ENCODE data around the gene PLPP3.
A peak's percentile ranks its signal among the peaks of the same experiment; 100 is the strongest.

PLPP3 gene

GRCh38 chr1:56576880-56577405, 2.4 kb downstream of the PLPP3 start:
- peak in 9 of 58 donors; percentile 8 to 39 (median 20) for DNase-seq

GRCh38 chr1:56575865-56576264, 3.5 kb downstream of the PLPP3 start:
- DNase-seq: no peak

- no peak for DNase-seq
Measured at GRCh38 chr1:56574794-56575193, 4.6 kb downstream of the PLPP3 start.

- DNase-seq: peak in 1 of 58 donors; percentile 35
Measured at GRCh38 chr1:56573311-56573710, 6.1 kb downstream of the PLPP3 start.

- DNase-seq: no peak
Measured at GRCh38 chr1:56572334-56573050, 6.9 kb downstream of the PLPP3 start.

DNA sequence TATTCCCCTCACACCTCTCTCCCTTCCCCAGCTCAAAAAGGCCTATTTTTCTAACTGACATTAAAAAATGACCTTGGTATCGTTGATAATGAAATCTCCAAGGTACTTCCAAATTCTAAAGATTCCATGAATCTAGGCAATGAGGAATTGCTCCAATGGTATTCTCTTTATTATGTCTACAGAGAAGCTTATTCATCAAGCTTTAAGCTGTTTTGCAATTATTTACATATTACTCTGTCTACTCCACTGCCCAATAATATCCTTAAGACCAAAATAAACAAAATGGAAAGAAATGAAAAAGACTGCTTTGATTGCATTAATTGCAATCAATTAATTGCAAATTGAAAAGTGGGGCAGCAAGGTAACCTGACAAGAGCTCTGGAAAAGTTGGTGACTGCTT, 7.9 kb downstream of the PLPP3 start:
- DNase-seq: no peak

- DNase-seq: no peak
Measured at GRCh38 chr1:56570924-56571372, 8.4 kb downstream of the PLPP3 start.

DNA sequence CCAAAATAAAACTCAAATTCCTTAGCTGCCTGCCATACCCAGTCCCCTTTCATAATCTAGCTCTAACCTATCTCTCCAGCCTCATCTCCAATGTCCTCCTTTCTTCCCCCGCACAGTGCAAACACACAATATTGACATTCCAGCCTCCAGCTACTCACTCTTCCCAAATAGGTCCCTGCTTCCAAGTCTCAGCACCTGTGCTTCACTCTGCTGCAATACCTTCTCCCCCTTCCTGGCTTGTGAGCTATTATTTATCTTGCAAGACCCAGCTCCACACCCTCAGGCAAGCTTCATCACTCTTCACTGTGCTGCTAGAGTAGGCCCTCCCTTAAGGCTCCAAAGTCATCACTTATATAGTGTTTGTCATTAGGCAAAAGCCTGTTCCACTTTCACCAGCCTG, 9.7 kb downstream of the PLPP3 start:
- DNase-seq: no peak

- no peak for DNase-seq
Measured at GRCh38 chr1:56566994-56567393, 12.4 kb downstream of the PLPP3 start.

DNA sequence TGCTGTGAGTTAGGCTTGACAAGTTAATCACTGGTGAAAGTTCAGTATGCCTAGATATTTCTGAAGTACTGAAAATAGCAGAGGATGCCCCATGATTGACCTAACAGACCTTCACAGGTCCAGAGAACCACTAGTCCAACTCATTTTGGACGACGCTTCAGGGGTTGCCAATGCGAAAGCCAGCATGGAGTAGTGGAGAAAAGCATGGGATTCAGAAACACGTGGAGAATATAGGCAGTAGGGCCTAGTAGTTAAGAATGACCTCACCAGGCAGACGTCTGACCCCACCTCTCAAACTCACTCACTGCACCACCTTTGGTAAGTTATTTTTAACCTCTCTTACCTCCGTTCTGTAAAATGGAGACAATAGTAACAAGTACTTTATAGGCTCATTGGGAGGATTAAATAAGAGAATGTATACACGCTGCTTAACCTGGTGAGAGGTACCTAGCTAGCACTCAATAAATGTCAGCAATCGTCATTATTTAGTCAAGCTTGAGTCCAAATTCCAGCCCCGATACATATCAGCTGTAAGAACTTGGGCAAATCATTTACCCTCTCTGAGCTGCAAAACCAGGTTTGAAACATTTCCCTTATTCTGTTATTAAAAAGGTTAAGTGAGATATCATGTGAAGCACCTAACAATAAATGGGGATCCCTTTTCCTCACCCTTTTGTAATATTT, 13.2 kb downstream of the PLPP3 start:
- no peak for DNase-seq

DNA sequence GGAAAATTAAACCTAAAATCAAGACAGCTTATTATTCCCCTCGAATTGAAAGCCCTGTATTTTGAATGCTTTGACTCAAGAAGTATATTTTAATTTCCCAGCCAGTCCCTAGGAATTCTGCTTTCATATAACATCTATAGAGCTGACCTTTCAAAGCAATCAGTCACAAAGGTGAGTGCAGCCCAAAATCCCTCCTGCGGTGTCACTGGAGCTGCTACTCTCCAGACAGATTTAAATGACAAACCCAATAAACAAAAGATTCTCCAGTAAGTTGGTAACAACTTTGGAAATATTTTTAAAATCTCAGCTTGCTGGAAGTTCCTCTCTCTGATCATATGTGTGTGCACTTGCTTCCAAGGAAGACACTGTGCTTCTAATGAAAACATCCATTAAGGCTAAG, 14.7 kb downstream of the PLPP3 start:
- no peak for DNase-seq

GRCh38 chr1:56563568-56563967, 15.8 kb downstream of the PLPP3 start:
- no peak for DNase-seq

DNA sequence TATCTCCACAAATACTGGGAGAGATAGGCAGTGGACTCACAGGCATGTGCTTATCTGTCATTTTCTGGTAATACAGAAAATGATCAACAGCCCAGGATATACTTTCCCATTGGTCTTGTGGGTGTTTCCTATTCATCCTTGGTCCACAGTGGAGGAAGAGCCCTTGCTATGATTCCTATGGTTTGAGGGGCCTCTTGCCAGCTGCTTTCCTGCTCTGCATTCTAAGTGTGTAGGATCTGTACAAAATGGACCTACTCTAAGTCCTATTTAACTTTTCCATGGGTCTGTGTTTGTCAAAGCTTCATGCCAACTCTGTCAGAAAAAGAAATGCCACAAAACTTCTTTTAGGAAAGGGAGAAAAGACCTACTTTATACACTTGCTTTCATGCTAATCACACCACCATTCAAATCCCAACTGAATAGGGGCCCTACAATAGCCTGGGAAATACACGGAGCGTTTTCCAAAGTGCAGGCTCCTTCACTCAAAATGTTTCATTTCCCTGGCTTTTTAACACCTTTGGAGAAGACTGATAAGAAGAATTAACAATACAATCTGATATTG, 16.4 kb downstream of the PLPP3 start:
- peak in 8 of 58 donors; percentile 22 to 69 (median 32) for DNase-seq

DNA sequence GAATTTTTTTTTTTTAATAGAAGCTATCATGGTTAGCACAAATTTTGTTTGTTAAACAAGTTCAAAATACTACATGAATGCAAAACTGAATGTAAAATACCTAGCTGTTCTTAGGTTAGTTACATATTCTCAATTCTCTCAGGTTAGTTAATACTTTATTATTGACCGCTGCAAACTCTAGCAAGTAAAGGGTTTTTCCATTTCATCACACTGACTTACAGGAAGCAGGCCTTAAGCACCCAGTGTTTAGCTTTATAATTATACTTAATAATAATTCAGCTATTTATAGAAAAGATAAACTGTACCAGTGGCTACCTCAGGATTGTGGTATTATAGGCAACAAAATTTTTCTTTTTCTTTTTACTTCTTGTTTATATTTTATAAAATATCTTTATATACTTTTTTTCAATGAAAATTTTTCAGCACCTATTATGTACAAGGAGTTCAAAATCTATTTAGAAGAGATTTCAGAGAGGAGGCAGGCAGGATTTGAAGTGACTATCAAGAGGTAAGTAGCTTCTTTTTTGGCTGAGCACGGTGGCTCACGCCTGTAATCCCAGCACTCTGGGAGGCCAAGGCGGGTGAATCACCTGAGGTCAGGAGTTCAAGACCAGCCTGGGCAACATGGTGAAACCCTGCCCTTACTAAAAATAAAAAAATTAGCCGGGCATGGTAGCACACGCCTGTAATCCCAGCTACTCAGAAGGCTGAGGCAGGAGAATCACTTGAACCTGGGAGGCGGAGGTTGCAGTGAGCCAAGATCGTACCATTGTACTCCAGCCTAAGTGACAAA, 17.9 kb downstream of the PLPP3 start:
- DNase-seq: no peak

GRCh38 chr1:56557746-56558145, 21.6 kb downstream of the PLPP3 start:
- peak in 48 of 58 donors; percentile 11 to 85 (median 53) for DNase-seq

- peak in 1 of 58 donors; percentile 34 for DNase-seq
Measured at GRCh38 chr1:56555448-56555847, 23.9 kb downstream of the PLPP3 start.

GRCh38 chr1:56553046-56553445, 26.3 kb downstream of the PLPP3 start:
- DNase-seq: no peak

GRCh38 chr1:56552349-56552748, 27.0 kb downstream of the PLPP3 start:
- DNase-seq: no peak

DNA sequence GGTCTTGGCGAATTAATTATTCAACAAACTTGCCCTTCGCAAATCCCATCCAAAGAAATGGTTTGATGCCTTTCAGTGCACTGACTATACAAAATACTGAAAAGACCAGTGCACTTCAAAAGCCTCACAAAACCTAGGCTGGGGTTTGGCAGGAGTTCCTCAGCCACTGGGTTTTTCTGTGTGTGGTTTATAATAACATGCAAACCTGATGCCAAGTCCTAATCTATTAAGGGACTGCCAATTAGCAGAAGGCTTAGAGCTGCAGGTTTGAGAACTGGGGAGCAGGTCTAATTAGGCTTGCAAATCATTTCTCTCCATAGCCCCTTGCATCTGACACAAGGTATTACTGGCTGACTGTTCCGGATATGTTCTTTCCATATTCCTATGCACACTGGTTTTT, 27.7 kb downstream of the PLPP3 start:
- peak in 39 of 58 donors; percentile 5 to 85 (median 45) for DNase-seq

DNA sequence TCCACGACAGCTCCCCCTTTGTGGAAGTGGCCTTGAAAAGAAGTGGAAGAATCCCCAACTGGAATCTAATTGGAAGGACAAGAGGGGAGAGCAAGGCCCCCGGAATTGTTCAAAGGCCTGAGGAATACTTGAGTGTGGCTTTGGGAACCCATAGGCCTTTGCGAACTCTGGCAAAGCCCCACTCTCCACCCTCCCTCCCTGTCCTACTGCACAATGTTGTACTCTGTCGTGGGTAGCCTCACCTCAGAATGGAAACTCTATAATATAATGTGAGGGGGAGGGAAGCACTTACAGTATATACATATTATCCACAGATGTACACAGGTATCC, 28.5 kb downstream of the PLPP3 start:
- peak in 3 of 58 donors; percentile 16 to 38 (median 26) for DNase-seq

DNA sequence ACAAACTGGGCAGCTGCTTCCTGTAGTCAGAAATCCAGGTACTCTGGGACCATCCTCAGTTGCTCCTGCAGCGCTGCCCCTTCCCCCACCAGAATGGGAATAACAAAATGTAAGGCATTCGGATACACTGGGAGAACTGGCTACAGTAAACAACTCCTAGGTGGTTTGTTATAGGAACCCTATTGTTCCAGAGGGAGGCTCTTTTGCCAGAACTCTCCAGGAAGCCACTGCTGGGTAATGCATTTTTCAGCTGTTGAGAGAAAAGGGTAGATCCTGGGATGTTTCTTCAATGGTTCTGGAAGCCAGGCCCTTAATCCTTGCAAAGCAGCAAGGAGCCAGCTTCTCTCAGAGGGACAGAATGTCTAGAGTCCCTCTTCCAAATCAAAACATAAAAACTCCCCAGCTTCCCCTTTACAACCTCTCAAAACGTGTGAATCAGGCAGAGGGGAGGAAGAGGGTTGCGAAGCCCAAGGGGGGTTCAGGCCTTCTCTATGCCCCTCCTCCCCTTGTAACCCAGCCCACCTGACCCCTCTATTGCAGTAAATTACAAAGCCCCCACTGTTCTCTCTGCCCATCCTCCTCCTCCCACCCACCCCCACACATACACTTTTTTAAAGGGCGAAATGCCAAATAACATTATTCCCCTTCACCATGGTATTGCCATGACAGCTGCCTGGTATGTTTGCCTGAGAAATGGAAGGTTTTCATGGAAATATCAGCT, 29.1 kb downstream of the PLPP3 start:
- peak in 20 of 58 donors; percentile 5 to 74 (median 38) for DNase-seq
